HG03175 (cell line): Measurements from ENCODE around the gene SLC18A3.

Source experiments
- ATAC-seq: cut with Tn5 transposase; IDR thresholded peaks from one replicate; pipeline ENCODE4 v1.9.1; 2021; ENCODE audit warnings: mild to moderate bottlenecking, moderate library complexity; ENCODE audit not compliant: unreplicated experiment

Gene SLC18A3

DNA sequence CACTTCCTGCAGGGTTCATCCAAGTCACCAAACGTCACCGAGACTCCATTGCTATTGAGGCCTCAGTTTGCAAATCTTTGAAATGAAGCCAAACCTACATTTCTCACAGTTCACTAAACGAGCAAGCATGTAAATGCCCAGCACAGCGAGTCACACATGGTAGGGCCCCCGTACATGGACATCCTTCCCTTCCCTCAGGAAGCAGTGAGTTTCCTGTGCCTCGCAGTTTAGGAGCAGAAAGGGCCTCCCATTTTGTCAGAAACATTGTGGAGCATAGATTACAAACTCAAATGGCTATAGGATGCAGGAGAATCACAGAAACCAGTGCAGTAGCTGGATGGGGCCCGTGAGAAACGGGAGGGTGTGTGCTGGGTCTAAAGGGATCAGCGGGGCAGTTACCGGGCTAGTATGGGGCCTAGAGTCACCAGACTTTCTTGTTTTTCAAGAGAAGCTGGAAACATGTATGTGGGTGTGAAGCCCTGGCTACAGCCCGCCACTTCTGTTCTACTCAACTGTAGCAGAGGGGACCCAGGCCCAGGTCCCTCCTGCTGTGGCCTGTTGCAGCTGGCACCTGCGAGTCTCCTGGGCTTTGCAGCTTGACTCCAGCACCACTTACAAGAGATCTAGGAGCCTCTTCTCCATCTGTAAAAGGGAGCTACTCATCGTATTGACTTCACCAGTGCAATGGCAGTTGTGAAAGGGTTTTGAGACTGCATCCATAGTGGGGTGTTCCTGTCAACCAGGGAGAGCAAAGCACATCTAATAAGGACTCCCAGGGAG is 14.2 kb upstream of the SLC18A3 start:
- ATAC-seq: no peak

DNA sequence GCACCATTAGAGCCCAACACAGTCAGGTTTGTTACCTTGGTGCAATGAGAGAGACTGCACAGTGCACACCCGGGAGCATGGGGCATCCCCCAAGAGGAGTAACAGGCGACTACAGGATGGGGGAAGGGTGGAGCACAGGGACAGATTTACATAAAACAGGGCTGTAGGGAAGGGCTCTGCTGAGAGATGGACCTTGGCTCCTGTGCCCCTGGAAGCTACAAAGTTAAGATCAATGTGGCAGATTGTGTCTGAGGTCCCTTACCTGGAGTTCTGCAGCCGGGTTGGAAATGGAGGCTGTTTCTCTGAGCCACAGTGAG is 13.7 kb upstream of the SLC18A3 start:
- ATAC-seq: no peak

DNA sequence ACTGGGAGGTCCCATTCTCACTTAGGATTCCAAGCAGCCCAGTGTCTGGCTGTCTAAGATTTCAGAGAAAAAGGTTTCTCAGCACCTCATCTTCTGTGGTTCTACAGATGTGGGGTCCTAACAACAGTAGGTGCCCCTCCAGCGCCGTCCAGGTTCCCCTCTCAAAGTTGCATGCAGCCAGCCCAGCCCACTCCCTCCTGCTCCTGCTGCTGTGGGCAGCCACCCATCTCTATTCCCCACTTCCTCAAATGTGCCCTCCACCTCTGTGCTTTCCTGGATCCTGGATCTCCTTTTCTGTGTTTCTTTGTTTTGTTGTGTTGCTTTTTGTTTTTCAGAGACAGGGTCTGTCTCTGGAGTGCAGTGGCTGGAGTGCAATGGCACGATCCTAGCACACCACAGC is 13.3 kb upstream of the SLC18A3 start:
- ATAC-seq: no peak

DNA sequence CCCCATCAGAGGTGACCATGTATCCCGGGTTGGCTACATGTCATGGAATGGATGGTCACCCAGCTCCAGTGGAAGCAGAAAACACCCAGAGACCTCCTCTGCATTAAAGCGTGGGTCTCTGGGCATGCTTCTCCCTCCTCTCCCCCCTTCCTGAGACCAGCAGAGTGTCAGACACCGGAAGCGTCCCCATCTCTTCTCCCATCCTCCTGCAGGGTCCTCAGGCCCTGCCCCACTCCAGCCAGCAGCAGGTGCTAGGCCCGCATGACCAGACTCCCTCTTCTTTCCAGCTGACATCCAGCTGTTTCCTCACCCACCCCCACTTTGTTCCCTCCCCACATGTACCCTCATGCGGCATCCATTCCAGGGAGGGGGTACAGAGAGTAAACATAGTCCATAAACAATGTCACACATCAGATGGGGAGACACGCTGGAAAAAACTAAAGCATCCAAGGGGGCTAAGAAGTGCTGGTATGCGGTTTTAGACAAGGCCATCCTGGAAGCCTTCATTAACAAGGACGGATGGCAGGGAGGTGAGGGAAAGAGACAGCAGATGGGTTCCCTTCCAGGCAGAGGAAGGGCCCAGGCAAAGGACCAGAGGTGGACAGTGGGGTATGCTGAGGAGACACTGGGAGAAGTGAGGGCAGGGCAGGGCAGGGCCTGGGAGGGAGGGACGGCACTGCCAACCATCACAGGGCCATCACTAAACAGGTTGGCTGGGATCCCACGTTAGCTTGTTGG is 12.5 kb upstream of the SLC18A3 start:
- ATAC-seq: no peak

DNA sequence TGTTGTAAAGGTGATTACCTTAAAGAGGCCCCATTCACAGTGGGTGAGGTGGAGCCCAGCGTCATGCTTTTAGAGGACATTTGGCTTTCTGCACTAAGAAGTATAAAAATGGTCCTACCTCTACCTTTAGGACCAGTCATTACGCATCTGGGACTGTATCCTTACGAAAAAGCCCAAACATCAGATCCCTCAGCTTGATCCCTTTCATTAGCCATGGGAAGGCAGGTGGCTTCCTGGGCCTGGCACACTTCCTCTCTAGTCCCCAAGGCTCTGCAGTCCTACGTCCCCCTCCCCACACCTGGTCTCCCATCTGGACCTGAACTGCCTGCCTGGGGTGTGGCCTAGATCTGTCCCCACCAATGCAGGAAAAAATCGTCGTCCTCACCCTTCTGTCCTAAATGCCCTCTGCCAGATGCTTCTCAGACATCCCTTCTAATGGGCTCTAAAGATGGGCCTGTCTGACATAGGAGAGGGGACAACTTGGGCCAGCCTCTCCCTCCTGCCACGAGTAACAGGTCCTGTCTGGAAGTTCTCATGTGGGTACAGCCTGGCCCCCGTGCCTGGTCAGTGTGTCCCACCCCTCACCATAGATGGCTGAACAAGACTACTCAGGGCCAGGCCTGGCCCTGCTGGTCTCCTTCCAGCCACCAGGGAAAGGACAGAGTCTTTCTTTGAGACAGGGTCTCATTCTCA is 11.8 kb upstream of the SLC18A3 start:
- ATAC-seq: no peak

DNA sequence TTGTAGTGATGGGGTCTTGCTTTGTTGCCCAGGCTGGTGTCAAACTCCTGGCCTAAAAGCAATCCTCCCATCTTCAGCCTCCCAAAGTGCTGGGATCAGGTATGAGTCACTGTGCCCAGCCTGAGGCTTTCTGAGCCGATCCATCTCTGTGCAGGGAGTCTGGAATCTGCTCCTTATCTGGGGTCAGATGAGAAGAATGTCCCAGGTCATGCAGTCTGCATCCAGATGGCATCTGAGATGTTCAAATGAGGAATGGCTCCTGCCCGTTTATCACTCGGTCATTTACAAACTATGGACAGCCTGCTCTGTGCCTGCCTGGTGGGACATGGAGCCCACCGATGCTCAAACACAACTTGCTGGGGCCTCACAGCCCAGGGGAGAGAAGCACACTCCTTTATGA is 11.1 kb upstream of the SLC18A3 start:
- ATAC-seq: no peak

DNA sequence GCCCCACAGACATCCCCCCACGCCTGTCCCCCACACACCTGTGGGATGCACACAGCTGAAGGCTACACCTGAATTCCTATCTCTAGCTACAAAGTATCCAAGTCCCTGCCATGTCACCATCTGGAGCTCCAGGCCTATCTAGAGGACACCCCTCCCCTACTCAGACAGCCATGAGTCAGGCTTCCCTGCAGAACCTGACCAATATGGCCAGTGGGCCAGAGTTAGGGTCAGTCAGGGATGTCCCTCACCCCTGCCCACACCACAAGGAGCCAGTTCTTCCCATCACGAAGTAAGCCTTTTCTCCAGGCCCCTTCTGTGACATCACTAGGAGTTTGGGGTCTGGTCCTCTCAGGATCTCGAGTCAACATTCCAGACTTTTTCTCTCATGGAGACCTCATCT is 10.6 kb upstream of the SLC18A3 start:
- ATAC-seq: no peak

DNA sequence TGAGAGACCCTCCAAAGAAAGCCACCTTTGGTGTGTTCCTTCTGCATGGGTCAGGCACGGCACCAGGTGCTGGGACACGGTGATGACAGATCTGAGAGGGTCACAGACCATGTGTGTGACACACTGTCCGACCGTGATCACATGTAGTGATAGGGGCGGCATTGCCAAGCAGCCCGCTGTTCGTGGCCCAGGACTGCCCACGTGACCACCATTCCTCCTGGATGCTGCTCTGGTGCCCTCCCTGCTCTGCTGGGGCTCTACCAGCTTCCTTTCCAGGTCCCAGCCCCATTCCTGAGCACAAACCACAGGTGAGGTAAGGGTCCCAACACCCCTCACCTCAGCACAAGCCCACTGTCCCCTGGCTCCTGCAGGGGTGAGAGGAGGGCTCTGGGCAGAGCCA is 10.1 kb upstream of the SLC18A3 start:
- ATAC-seq: no peak

DNA sequence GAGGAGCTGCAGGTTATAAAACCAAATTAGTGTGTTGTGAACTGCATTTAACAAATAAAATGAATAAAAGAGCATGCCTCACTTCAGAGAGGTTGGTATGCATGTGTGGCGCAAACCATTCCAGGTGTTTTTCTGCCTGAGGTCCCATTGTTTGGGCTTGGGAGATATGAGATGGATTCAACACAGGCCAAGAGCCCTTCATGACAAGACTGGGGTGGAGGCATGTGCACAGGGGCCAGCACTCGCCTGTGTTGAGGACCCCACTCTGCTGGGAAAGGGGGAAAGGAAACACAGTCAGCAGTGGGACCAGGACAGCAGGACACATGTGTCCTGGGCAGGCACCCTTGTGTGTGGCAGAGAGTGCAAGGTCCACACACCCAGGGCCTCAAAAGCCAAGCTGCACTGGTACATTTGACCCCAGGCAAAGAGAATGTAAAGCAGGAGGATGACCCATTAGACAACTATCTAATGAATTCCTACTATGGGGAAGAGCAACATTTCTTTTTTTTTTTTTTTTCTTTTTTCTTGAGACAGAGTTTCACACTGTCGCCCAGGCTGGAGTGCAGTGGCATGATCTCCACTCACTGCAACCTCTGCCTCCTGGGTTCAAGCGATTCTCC is 9.2 kb upstream of the SLC18A3 start:
- no peak for ATAC-seq

DNA sequence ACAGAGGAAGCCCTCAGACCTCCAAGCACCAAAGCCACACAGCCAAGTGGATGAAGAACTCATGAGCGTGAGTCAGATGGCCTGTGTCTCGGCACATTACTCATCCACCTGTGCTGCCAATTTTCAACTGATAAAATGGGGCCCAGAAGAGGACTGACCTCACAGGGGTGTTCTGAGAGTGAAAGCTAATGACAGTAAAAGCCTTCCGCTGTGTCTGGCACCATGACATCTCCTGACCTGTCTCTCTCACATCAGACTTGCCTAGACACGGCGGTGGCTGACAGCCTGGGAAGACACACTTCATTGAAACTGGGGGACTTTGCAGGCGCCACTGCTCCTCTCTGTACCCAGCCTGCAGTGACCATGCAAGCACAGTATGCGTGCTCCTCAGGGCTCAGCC is 8.3 kb upstream of the SLC18A3 start:
- ATAC-seq: no peak

DNA sequence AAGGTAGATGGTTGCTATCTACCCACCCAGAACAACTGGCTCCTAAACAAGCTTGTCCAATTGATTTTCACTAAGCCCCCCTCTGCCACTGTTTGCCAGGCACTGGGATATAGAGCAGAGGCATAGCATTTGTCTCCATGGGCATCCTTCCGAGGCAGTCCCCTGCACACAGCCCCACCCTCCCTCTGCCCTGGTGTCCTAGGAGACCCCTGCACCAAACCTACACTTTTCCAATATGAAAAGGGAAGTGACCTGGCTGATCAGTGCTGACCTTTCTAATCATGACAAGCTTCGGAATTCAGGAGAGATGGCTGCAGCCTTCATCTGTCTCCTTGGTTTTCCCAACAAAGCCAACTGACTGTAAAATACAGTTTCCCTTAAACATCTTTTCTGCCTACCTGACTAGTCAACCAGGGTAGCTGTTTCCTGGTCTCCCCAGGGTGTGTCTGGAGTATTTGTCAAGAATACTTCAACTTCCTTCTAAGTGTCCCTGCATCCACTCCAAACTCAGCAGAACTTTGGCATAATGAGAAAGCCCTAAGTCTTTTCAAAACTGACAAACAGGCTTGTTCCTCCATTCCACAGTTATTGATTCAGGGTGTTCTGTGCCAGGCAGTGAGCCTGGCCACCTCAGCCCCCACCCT is 7.6 kb upstream of the SLC18A3 start:
- ATAC-seq: no peak

DNA sequence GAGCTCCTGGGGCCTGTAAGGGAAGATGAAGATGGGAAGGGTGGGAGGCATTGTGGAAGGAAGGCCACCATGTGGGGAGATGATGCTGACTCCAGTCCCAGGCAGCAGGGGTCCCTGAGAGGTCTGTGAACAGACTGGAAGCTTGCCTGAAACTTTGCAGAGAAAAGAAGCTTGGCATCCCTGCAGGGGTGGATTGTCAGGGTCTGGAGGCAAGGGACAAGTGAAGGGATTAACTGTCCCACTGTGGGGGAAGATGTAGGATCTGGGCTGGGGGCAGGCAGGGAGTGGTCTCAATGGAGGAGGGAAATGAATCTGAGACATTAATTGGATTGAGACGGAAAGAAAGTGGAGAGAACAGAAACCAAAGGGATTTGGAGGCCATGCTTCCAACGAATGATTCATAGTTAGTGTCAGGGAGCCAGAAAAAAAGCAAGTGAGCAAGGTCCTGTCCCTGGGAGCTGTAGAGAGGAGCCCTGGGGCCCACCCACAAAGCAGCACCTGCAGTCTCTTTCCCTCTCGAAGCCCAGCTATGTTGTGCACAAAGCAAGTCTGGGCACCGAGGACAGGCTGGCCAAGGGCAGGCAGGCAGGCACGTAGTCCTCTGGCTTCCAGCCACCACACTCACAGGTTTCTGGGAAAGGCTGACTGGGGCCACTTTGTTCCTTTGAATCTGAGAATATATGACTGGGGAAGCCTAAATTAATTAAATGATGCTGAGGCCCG is 4.7 kb upstream of the SLC18A3 start:
- no peak for ATAC-seq

DNA sequence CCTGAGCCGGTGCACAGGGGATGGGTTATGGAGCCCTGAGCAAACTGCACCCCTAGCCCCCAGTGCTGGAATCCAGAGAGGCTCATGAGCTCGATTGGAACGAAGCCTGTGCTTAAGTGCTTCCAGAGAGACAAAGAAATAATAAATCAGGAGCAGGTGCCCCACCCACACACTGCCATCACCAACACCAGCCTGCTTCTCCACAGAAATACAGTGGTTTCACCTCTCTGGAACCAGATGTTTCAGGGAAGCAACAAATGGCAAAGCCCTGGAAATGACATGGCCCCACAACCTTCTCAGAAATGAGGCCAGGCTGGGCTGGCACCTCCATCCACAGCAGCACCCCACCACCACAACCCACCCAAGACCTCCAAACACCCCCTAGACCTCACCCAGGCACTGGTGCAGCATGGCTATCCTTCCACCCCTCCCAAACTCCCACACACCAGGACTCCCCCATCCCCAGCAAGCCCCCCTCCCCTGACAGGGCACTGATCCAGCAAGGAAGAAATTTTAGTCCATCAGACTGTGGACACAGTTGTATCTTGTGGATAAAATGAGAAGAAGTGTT is 4.1 kb upstream of the SLC18A3 start:
- ATAC-seq: no peak

DNA sequence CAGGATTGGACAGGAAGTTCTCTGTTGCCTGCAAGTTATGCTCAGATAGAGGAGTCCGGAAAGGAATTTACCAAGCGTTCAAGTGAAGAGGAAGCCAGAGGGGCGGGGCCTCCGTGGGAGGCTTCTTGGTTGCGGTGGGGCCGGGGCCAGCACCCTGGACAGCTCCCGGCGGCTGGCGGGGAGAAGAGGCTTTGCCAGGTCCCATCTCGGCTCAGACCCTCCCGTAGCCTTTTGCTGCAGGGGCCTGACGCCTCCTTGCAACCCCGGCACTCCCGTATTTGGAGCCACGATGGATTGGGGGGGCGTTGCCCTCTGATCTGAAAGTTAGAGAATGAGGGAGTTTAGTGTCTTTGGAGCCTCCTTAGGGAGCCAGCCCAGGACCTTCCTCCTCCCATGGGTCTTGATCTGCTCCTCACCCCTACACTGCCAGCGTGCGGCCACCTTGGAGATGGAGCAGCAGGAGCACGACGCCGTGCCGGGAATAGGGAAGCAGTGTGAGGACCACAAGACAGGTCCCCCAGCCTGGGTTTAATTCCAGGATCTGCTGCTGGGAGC is 3.1 kb upstream of the SLC18A3 start:
- no peak for ATAC-seq

DNA sequence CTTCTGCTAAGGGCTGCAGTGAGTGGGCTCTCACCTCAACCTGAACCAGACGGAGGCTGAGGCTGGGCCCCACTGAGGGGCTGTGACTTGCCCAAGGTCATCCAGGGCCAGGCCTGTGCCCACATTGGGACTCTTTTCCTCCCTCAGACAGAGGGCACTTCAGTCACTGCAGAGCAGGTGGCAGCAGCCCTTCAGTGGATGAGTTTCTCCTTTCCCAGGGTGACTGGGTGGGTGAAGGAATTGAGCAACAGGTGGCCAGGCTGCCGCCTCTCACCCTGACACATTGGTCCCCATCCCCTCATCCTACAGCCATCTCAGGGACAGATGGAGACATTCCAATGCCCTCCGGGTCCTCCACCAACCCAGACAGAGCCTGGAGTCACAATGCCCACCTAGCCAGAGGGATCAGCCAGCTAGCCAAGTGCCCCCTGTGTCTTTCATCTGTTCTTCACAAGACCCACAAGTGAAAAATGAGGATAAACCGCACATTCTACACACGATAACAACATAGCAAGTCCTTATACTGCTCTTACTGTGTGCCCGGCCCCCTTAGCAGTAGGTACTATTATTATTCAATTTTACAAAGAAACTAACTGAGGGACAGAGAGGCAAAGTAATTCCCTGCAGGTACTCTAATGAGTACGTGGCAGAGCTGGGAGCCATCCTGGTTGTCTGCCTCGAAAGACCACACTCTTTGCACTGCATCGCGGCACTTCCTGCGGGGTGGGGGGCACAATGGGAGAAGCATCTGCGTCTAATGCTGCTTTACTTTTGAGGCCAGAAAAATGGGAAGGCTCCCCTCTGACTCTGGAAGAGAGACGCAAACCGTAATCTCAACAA is 1.7 kb upstream of the SLC18A3 start:
- ATAC-seq: no peak

DNA sequence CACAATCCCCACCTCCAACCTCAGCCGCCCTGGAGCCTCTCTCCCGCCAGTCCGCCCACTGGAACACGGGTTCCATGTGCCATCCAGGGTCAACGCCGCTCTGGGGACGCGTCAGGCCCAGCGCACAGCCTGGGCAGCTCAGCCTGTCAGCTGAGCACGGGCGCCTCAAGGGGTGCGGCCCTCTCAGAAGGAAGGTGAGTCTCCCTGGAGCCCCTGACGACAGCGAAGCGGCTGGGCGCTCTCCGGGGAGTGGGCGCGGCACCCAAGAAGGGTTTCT is 1.2 kb upstream of the SLC18A3 start:
- ATAC-seq: no peak

DNA sequence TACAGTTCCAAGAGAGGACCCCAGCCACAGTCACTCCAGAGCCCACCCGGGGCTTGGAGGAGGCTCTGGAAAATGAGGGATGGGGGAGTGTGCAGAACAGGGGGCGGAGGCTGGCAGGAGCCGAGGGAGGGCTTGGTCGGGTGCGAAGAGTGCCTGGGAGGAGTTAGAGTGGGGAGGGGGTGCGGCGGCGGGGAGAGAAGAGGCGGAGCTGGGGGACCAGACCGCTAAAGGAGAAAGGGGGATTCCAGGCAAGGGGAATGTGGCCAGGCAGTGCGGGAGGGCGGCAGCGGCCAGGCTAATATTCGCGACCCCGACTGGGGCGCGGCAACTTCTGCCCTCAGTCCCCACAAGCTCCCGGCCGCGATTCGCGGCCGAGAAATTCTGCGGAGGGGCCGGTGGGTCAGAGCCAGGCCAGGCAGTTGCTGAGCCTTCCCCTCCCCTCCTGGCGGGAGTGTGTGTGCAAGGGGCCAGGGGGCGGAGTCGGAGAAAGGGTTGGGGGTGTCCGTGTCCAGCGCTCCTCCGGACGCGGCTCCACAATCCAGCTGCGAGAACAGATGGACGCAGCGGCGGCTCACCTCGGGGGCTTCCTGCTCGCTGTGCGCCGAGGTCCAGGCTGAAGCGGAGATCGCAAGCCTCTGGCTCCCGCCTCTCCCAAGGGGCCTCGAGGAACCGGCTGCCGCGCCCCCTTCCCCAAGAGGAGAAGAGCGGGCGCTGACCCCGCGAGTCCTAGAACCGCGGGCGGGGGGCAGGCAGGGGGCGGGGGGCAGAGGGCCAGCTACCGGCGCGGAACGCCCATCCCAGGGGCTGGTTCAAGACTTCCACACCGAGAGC is 612 bp upstream of the SLC18A3 start:
- ATAC-seq: no peak

DNA sequence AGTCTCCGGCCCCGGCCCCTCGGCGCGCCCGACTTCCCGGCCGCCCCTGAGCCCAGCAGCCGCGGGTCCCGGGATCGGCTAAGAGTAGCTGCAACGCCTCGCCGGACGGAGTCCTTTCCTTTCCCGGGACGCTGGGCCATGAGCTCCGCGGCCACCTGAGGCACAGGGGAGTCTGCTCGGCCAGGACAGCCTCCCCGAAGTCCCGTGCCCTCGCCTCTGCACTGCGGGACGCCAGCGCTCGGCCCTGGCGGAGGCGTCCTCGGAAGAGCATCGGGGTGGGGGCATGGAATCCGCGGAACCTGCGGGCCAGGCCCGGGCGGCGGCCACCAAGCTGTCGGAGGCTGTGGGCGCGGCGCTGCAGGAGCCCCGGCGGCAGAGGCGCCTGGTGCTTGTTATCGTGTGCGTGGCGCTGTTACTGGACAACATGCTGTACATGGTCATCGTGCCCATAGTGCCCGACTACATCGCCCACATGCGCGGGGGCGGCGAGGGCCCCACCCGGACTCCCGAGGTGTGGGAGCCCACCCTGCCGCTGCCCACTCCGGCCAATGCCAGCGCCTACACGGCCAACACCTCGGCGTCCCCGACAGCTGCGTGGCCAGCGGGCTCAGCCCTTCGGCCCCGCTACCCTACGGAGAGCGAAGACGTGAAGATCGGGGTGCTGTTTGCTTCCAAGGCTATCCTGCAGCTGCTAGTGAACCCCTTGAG is 502 bp downstream of the SLC18A3 start:
- ATAC-seq: no peak
